Measurements from ENCODE around the gene SLC35F1.

GRCh38 chr6:117870486-117871242 lies 36.4 kb upstream of the SLC35F1 start:
- TF ChIP-seq EZH2 (IDR thresholded peaks at IDR 0.05; ENCODE audit: borderline replicate concordance) (no peak), CTCF (IDR thresholded peaks at IDR 0.05; ENCODE audit: poor library complexity) (no peak)

Data from hepatocyte (in vitro differentiated cells).